Calu3 (cell line): ENCODE measurements around the gene DRC3. TPM values are rescaled to one million over a fixed set of nuclear protein-coding genes. Genes with fewer than 3 reads are reported as not detected.
A peak's percentile ranks its signal among the peaks of the same experiment; 100 is the strongest.

Experiments
- BruUV-seq: library from RNA; stranded (reverse); fragments of 400-500 nt; replicated peaks from 2 replicates; lab custom pipeline; 2021; lab: Mats Ljungman, UMichigan
- CTCF ChIA-PET: fragments of 300-600 bp; sonication (Branson Sonifier 250); formaldehyde crosslinking; loops from one replicate; lab custom pipeline; 2022; ENCODE audit warnings: antibody characterized with exemption; lab: Charles Lee
- DNase-seq: peaks from one replicate; pipeline ENCODE4 v3.0.0; 2022
- H3K27ac Mint-ChIP-seq: one replicate; pipeline ENCODE4 v1.8.0; 2022; ENCODE audit warnings: mixed read lengths; ENCODE audit not compliant: unreplicated experiment
- H3K27me3 Mint-ChIP-seq: one replicate; pipeline ENCODE4 v1.8.0; 2022; ENCODE audit warnings: mixed read lengths; ENCODE audit not compliant: unreplicated experiment
- H3K36me3 Mint-ChIP-seq: one replicate; pipeline ENCODE4 v1.8.0; 2022; ENCODE audit warnings: mild to moderate bottlenecking, moderate library complexity, mixed read lengths; ENCODE audit not compliant: insufficient read depth, unreplicated experiment
- H3K4me1 Mint-ChIP-seq: one replicate; pipeline ENCODE4 v1.8.0; 2022; ENCODE audit warnings: mild to moderate bottlenecking, low read depth, mixed read lengths; ENCODE audit not compliant: unreplicated experiment
- H3K4me3 Mint-ChIP-seq: one replicate; pipeline ENCODE4 v1.8.0; 2022; ENCODE audit warnings: mild to moderate bottlenecking, low read depth, moderate library complexity, mixed read lengths; ENCODE audit not compliant: unreplicated experiment
- H3K9me3 Mint-ChIP-seq: one replicate; pipeline ENCODE4 v1.8.0; 2022; ENCODE audit warnings: low read depth, mixed read lengths; ENCODE audit not compliant: unreplicated experiment
- CTCF ChIP-seq: fragments of 200-600 bp; IDR thresholded peaks from one replicate; pipeline ENCODE4 v1.8.0; 2022; ENCODE audit warnings: antibody characterized with exemption; ENCODE audit not compliant: unreplicated experiment
- intact Hi-C: fragments of 100-400 bp; cut with micrococcal nuclease; formaldehyde crosslinking; loops from one replicate; pipeline ENCODE4 v1.10.0; 2022; ENCODE audit not compliant: unreplicated experiment
- total RNA-seq: library from RNA; stranded (reverse); gene quantifications from 2 replicates; pipeline ENCODE4 v1.2.3, GENCODE V29; 2022

Gene DRC3
- total RNA-seq, 1 experiment from 2014 or later: 2.8 TPM

- peaks cover 39% of the 10 kb centered on the region for H3K4me1 Mint-ChIP-seq
- CTCF ChIA-PET: interaction anchor here (1.1 to 1.7 kb wide), 3 partner anchors 17 to 38 kb away, joined by 4 to 5 read pairs (median 4); no protein-coding TSS in a partner anchor
- intact Hi-C loops: no loop called here
- no peak overlapping the region for H3K4me3 Mint-ChIP-seq
- no peak for TF ChIP-seq CTCF
- H3K9me3 Mint-ChIP-seq: no peaks in the 10 kb centered on the region
- no peak overlapping the region for H3K27ac Mint-ChIP-seq
- H3K36me3 Mint-ChIP-seq: peaks cover 5% of the 10 kb centered on the region
- no peaks in the 10 kb centered on the region for H3K27me3 Mint-ChIP-seq
- BruUV-seq: no TSS peak
- DNase-seq: no peak
These were observed 15.1 kb upstream of the DRC3 start for GRCh38 chr17:17957584-17957916.

GRCh38 chr17:17958982-17959381, 13.7 kb upstream of the DRC3 start:
- BruUV-seq: no TSS peak
- intact Hi-C loops: no loop called here
- H3K4me3 Mint-ChIP-seq: peak overlapping the region; percentile 50
- no peak for DNase-seq
- CTCF ChIA-PET: interaction anchor here (1.0 to 1.7 kb wide), 5 partner anchors 12 to 68 kb away, joined by 3 to 5 read pairs (median 4); partner anchors contain the start of genes DRC3 and TOM1L2
- no peak for TF ChIP-seq CTCF
- no peaks in the 10 kb centered on the region for H3K9me3 Mint-ChIP-seq
- H3K4me1 Mint-ChIP-seq: peaks cover 39% of the 10 kb centered on the region
- H3K36me3 Mint-ChIP-seq: peaks cover 5% of the 10 kb centered on the region
- H3K27me3 Mint-ChIP-seq: no peaks in the 10 kb centered on the region
- peak overlapping the region; percentile 94 for H3K27ac Mint-ChIP-seq

- H3K36me3 Mint-ChIP-seq: peaks cover 5% of the 10 kb centered on the region
- DNase-seq: no peak
- no peak for TF ChIP-seq CTCF
- intact Hi-C loops: no loop called here
- H3K27me3 Mint-ChIP-seq: no peaks in the 10 kb centered on the region
- H3K27ac Mint-ChIP-seq: peak overlapping the region; percentile 94
- no TSS peak for BruUV-seq
- CTCF ChIA-PET: interaction anchor here (0.9 to 1.0 kb wide), 2 partner anchors 11 to 41 kb away, joined by 3 read pairs; no protein-coding TSS in a partner anchor
- peaks cover 39% of the 10 kb centered on the region for H3K4me1 Mint-ChIP-seq
- no peaks in the 10 kb centered on the region for H3K9me3 Mint-ChIP-seq
- H3K4me3 Mint-ChIP-seq: peak overlapping the region; percentile 50
These were observed 12.9 kb upstream of the DRC3 start for GRCh38 chr17:17959520-17960361.

GRCh38 chr17:17960500-17961030, 12.1 kb upstream of the DRC3 start:
- H3K4me1 Mint-ChIP-seq: peaks cover 39% of the 10 kb centered on the region
- H3K9me3 Mint-ChIP-seq: no peaks in the 10 kb centered on the region
- intact Hi-C loops: no loop called here
- no peaks in the 10 kb centered on the region for H3K27me3 Mint-ChIP-seq
- DNase-seq: no peak
- BruUV-seq: no TSS peak
- no peak overlapping the region for H3K27ac Mint-ChIP-seq
- peaks cover 5% of the 10 kb centered on the region for H3K36me3 Mint-ChIP-seq
- CTCF ChIA-PET: no interaction called here
- no peak overlapping the region for H3K4me3 Mint-ChIP-seq
- TF ChIP-seq CTCF: no peak
